ENCODE results near the gene EHF.

GRCh38 chr11:34665077-34665835 is 44.4 kb downstream of the EHF start:
- TF ChIP-seq CTCF (IDR thresholded peaks at IDR 0.05), result no peak
- no peak for TF ChIP-seq ZFX (IDR thresholded peaks at IDR 0.05; ENCODE audit: borderline replicate concordance)

Data from 22Rv1 (cell line).